ENCODE data around the gene SCARF1.
A peak's percentile ranks its signal among the peaks of the same experiment; 100 is the strongest.

Gene SCARF1

DNA sequence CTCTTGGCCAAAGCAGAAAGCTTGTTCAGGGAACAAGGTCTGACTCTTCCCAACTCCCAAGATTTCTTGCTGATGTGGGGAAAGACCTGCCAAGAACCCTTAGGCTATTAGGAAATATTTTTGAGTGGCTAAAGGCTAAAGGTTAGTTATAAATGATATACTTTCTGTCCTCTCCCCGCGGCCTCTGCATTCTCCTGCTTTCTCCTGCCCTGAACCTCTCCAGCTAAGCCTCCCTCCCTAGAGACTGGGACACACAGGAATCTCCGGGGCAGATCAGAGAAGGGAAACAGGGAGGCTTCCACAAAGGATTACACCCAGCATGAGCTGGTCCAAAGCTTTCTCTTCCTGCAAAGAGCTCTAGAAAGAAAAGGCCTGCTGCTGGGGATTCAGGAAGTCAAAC is 19.2 kb downstream of the SCARF1 start:
- H2AK5ac ChIP-seq (ENCODE audit: low read depth, low read length) = no peak overlapping the region
- H3K14ac ChIP-seq (ENCODE audit: low read length) = no peak overlapping the region

DNA sequence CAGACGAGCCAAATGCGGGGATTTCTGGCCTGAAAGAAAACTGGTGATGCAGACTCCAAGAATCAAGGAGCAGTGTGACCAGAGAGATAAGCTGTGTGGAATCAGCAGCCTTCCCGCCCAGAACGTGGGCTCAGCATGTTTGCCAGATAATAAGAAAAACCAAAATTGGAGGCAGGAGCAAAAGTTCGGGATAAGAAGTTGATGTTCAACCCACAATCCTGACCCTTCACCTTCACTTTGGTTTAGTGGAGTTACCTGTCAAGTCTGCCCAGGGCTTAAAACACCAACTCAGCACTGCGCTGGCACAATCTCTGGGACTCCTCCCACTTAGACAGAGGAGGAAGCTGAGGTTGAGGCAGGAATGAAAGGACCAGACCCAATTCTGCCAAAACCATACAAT is 20.0 kb downstream of the SCARF1 start:
- Histone ChIP-seq H2AK5ac (ENCODE audit: low read depth, low read length) (no peak overlapping the region), H3K36me3 (replicated peaks in 1 of 2; ENCODE audit: control insufficient read depth in 2 of 2, insufficient read depth in 2 of 2, low read length in 2 of 2) (peaks cover 0 to 59% of the 10 kb centered on the region in 2 donors), H3K9ac (ENCODE audit: low read depth, low read length, poor library complexity) (no peak overlapping the region), H3K27ac (replicated peaks; ENCODE audit: low read length) (no peak overlapping the region), H3K27me3 (ENCODE audit: control insufficient read depth in 3 of 3, insufficient read depth in 3 of 3, low read depth in 1 of 3, low read length in 3 of 3) (peaks cover 0 to 9% (median 0%) of the 10 kb centered on the region in 3 experiments), H2AFZ (ENCODE audit: low read length) (no peak overlapping the region), H2BK120ac (ENCODE audit: low read depth, low read length) (no peak overlapping the region), H4K91ac (ENCODE audit: low read depth, low read length, poor library complexity) (no peak overlapping the region), H3K18ac (ENCODE audit: low read length) (no peak overlapping the region), H2BK15ac (ENCODE audit: low read length) (no peak overlapping the region), H3K4ac (ENCODE audit: low read length) (no peak overlapping the region), H3K14ac (ENCODE audit: low read length) (peak overlapping the region; percentile 47), H3K4me2 (ENCODE audit: insufficient read depth, low read length, poor library complexity, severe bottlenecking) (no peak overlapping the region), H3K9me3 (replicated peaks in 1 of 2; ENCODE audit: control insufficient read depth in 2 of 2, insufficient read depth in 1 of 2, low read depth in 1 of 2, low read length in 2 of 2) (no peaks in the 10 kb centered on the region), H4K8ac (ENCODE audit: low read depth, low read length) (no peak overlapping the region), H3K4me1 (ENCODE audit: control insufficient read depth in 2 of 2, insufficient read depth in 1 of 2, low read depth in 1 of 2, low read length in 2 of 2) (peaks cover 19 to 27% of the 10 kb centered on the region in 2 donors), H3K79me1 (ENCODE audit: low read depth, low read length) (no peaks in the 10 kb centered on the region), H2BK12ac (ENCODE audit: low read length) (no peak overlapping the region), H3K4me3 (ENCODE audit: low read length in 2 of 2) (no peak overlapping the region), H2BK5ac (ENCODE audit: low read length) (no peak overlapping the region), H3K23ac (ENCODE audit: low read depth, low read length, poor library complexity) (no peak overlapping the region)
- no peak for DNase-seq (ENCODE audit: low spot score)
- WGBS, 2 donors (ENCODE audit: extremely low coverage in 2 of 2, insufficient read length in 2 of 2, insufficient replicate concordance in 1 of 2) = no CpG with 5 or more reads among the region's 6 CpGs

More for the DNA sequence above, 19.2 kb downstream of the SCARF1 start:
- H3K4me2 ChIP-seq (ENCODE audit: insufficient read depth, low read length, poor library complexity, severe bottlenecking) = peak overlapping the region; percentile 23
- H2BK15ac ChIP-seq (ENCODE audit: low read length) = no peak overlapping the region
- no CpG with 5 or more reads among the region's 3 CpGs for WGBS, 2 donors (ENCODE audit: extremely low coverage in 2 of 2, insufficient read length in 2 of 2, insufficient replicate concordance in 1 of 2)
- no peaks in the 10 kb centered on the region for H3K9me3 ChIP-seq (replicated peaks in 1 of 2; ENCODE audit: control insufficient read depth in 2 of 2, insufficient read depth in 1 of 2, low read depth in 1 of 2, low read length in 2 of 2)
- no peak for DNase-seq (ENCODE audit: low spot score)
- no peak overlapping the region for H2BK120ac ChIP-seq (ENCODE audit: low read depth, low read length)
- peaks cover 0 to 52% of the 10 kb centered on the region in 2 donors for H3K36me3 ChIP-seq (replicated peaks in 1 of 2; ENCODE audit: control insufficient read depth in 2 of 2, insufficient read depth in 2 of 2, low read length in 2 of 2)
- H2AFZ ChIP-seq (ENCODE audit: low read length) = no peak overlapping the region
- no peak overlapping the region for H4K91ac ChIP-seq (ENCODE audit: low read depth, low read length, poor library complexity)
- no peak overlapping the region for H3K18ac ChIP-seq (ENCODE audit: low read length)
- peak overlapping the region in 1 of 2 donors; percentile 100 for H3K4me3 ChIP-seq (ENCODE audit: low read length in 2 of 2)
- H3K23ac ChIP-seq (ENCODE audit: low read depth, low read length, poor library complexity) = no peak overlapping the region
- H3K79me1 ChIP-seq (ENCODE audit: low read depth, low read length) = no peaks in the 10 kb centered on the region
- H2BK12ac ChIP-seq (ENCODE audit: low read length) = no peak overlapping the region
- H3K27me3 ChIP-seq (ENCODE audit: control insufficient read depth in 3 of 3, insufficient read depth in 3 of 3, low read depth in 1 of 3, low read length in 3 of 3) = peaks cover 0 to 11% (median 0%) of the 10 kb centered on the region in 3 experiments
- peaks cover 14 to 27% of the 10 kb centered on the region in 2 donors for H3K4me1 ChIP-seq (ENCODE audit: control insufficient read depth in 2 of 2, insufficient read depth in 1 of 2, low read depth in 1 of 2, low read length in 2 of 2)
- H4K8ac ChIP-seq (ENCODE audit: low read depth, low read length) = no peak overlapping the region
- H3K9ac ChIP-seq (ENCODE audit: low read depth, low read length, poor library complexity) = no peak overlapping the region
- no peak overlapping the region for H3K4ac ChIP-seq (ENCODE audit: low read length)
- H2BK5ac ChIP-seq (ENCODE audit: low read length) = no peak overlapping the region
- H3K27ac ChIP-seq (replicated peaks; ENCODE audit: low read length) = peak overlapping the region; percentile 1

DNA sequence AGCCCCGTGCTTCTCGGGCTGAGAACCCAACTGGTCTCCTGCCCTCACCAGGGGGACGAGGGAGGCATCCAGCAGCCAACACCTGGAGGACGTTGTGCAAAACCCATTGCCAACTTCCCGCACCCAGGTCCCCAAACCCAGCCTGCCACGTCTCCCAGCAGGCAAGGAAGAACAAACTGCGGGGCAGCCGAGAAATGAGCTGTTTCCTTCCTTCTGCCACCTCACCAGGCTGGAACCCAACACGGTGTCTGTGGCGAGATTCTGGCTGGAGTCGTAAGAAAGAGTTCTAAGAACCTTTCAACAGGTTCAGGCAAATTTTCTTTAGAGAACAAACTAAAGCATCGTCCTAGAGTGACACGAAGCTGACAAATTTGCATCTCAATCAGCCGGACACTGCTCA is 20.5 kb downstream of the SCARF1 start:
- H3K23ac ChIP-seq (ENCODE audit: low read depth, low read length, poor library complexity) = no peak overlapping the region
- H3K4me1 ChIP-seq (ENCODE audit: control insufficient read depth in 2 of 2, insufficient read depth in 1 of 2, low read depth in 1 of 2, low read length in 2 of 2) = peaks cover 19 to 27% of the 10 kb centered on the region in 2 donors
- H3K36me3 ChIP-seq (replicated peaks in 1 of 2; ENCODE audit: control insufficient read depth in 2 of 2, insufficient read depth in 2 of 2, low read length in 2 of 2) = peaks cover 0 to 64% of the 10 kb centered on the region in 2 donors
- H2AK5ac ChIP-seq (ENCODE audit: low read depth, low read length) = peak overlapping the region; percentile 6
- H3K9me3 ChIP-seq (replicated peaks in 1 of 2; ENCODE audit: control insufficient read depth in 2 of 2, insufficient read depth in 1 of 2, low read depth in 1 of 2, low read length in 2 of 2) = no peaks in the 10 kb centered on the region
- no peak overlapping the region for H2BK15ac ChIP-seq (ENCODE audit: low read length)
- DNase-seq (ENCODE audit: low spot score) = no peak
- H3K4me2 ChIP-seq (ENCODE audit: insufficient read depth, low read length, poor library complexity, severe bottlenecking) = no peak overlapping the region
- no peak overlapping the region for H3K9ac ChIP-seq (ENCODE audit: low read depth, low read length, poor library complexity)
- H4K8ac ChIP-seq (ENCODE audit: low read depth, low read length) = no peak overlapping the region
- H3K4ac ChIP-seq (ENCODE audit: low read length) = no peak overlapping the region
- peak overlapping the region; percentile 28 for H3K18ac ChIP-seq (ENCODE audit: low read length)
- no peaks in the 10 kb centered on the region for H3K79me1 ChIP-seq (ENCODE audit: low read depth, low read length)
- WGBS, 2 donors (ENCODE audit: extremely low coverage in 2 of 2, insufficient read length in 2 of 2, insufficient replicate concordance in 1 of 2) = no CpG with 5 or more reads among the region's 14 CpGs
- peak overlapping the region; percentile 15 for H2BK5ac ChIP-seq (ENCODE audit: low read length)
- no peak overlapping the region for H2BK12ac ChIP-seq (ENCODE audit: low read length)
- H3K4me3 ChIP-seq (ENCODE audit: low read length in 2 of 2) = no peak overlapping the region
- no peak overlapping the region for H3K27ac ChIP-seq (replicated peaks; ENCODE audit: low read length)
- H3K14ac ChIP-seq (ENCODE audit: low read length) = no peak overlapping the region
- no peak overlapping the region for H2AFZ ChIP-seq (ENCODE audit: low read length)
- H4K91ac ChIP-seq (ENCODE audit: low read depth, low read length, poor library complexity) = no peak overlapping the region
- no peak overlapping the region for H2BK120ac ChIP-seq (ENCODE audit: low read depth, low read length)
- peaks cover 0 to 7% (median 0%) of the 10 kb centered on the region in 3 experiments for H3K27me3 ChIP-seq (ENCODE audit: control insufficient read depth in 3 of 3, insufficient read depth in 3 of 3, low read depth in 1 of 3, low read length in 3 of 3)

DNA sequence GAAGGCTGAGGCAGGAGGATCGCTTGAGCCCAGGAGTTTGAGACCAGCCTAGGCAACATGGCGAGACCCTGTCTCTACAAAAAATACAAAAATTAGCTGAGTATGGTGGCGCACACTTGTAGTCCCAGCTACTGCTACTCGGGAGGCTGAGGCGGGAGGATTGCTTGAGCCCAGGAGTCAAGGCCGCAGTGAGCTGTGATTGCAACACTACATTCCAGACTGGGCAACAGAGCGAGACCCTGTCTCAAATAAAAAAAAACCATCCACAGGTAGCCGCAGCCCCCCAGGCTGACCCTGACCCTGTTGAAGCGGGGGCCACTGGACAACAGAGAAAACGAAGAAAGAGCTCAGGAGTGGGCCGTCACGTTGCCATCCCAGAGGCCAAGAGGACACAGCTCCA is 20.9 kb downstream of the SCARF1 start:
- Histone ChIP-seq H3K9me3 (replicated peaks in 1 of 2; ENCODE audit: control insufficient read depth in 2 of 2, insufficient read depth in 1 of 2, low read depth in 1 of 2, low read length in 2 of 2) (no peaks in the 10 kb centered on the region), H3K4me1 (ENCODE audit: control insufficient read depth in 2 of 2, insufficient read depth in 1 of 2, low read depth in 1 of 2, low read length in 2 of 2) (peaks cover 21 to 25% of the 10 kb centered on the region in 2 donors), H2BK5ac (ENCODE audit: low read length) (peak overlapping the region; percentile 15), H2BK15ac (ENCODE audit: low read length) (no peak overlapping the region), H2AK5ac (ENCODE audit: low read depth, low read length) (peak overlapping the region; percentile 6), H4K8ac (ENCODE audit: low read depth, low read length) (no peak overlapping the region), H3K27me3 (ENCODE audit: control insufficient read depth in 3 of 3, insufficient read depth in 3 of 3, low read depth in 1 of 3, low read length in 3 of 3) (peaks cover 0 to 4% (median 0%) of the 10 kb centered on the region in 3 experiments), H3K79me1 (ENCODE audit: low read depth, low read length) (peaks cover 2% of the 10 kb centered on the region), H2AFZ (ENCODE audit: low read length) (no peak overlapping the region), H2BK120ac (ENCODE audit: low read depth, low read length) (no peak overlapping the region), H3K4ac (ENCODE audit: low read length) (no peak overlapping the region), H3K4me3 (ENCODE audit: low read length in 2 of 2) (no peak overlapping the region), H3K9ac (ENCODE audit: low read depth, low read length, poor library complexity) (peak overlapping the region; percentile 24), H4K91ac (ENCODE audit: low read depth, low read length, poor library complexity) (no peak overlapping the region), H3K27ac (replicated peaks; ENCODE audit: low read length) (no peak overlapping the region), H3K18ac (ENCODE audit: low read length) (no peak overlapping the region), H3K23ac (ENCODE audit: low read depth, low read length, poor library complexity) (no peak overlapping the region), H2BK12ac (ENCODE audit: low read length) (no peak overlapping the region), H3K14ac (ENCODE audit: low read length) (no peak overlapping the region), H3K4me2 (ENCODE audit: insufficient read depth, low read length, poor library complexity, severe bottlenecking) (no peak overlapping the region), H3K36me3 (replicated peaks in 1 of 2; ENCODE audit: control insufficient read depth in 2 of 2, insufficient read depth in 2 of 2, low read length in 2 of 2) (peaks cover 0 to 66% of the 10 kb centered on the region in 2 donors)
- DNase-seq (ENCODE audit: low spot score) = no peak
- WGBS, 2 donors (ENCODE audit: extremely low coverage in 2 of 2, insufficient read length in 2 of 2, insufficient replicate concordance in 1 of 2) = no CpG with 5 or more reads among the region's 12 CpGs

All from neuronal stem cell (in vitro differentiated cells).